Measurements from ENCODE around the gene RPS6KA2. TPM values are rescaled to one million over a fixed set of nuclear protein-coding genes. Genes with fewer than 3 reads are reported as not detected.

Gene RPS6KA2
- polyA plus RNA-seq, 1 donor = 12.5 TPM

DNA sequence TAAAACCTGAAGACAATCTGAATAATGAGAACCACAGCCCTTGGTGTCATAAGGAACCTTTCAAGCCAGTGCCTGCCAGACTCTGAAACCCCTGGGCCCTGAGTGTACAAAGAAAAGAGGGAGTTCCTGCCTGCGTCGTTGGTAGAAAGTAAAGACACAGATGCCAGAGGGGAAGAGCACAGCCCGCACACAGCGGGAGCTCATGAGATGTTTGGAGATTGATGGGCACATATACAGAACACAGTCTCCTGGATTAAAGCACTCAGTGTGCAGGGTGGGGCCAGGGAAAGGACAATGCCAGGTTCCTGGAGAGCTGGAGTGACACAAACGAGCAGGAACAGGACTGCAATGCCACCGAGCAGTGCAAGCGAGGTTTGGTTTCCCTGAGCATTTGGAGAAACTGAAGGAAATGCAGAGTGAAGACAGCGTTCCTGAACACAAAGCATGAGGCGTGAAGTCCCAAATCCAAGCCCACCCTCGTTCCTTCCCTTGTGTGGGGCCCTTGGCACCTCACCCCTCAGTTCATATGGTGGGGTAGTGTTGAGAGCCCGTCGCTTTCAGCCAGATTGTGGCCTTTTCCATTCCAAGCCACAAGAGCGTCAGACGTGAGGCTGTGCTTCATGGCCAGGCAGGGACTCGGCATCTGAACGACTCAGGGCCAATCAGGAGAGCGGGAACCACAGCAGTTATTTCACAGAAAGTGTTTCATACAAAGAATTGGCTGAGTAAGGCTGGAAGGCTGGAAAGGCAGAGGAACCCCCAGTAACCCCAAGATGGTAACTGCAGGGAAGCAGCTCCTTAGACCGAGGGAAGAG, 41.0 kb upstream of the RPS6KA2 start:
- Histone ChIP-seq H3K9me3 (ENCODE audit: control insufficient read depth, low read depth, low read length) (peaks cover 2% of the 10 kb centered on the region), H3K27ac (ENCODE audit: low read length) (no peak overlapping the region), H3K4me1 (ENCODE audit: control insufficient read depth, insufficient read depth, low read length) (no peaks in the 10 kb centered on the region), H3K27me3 (ENCODE audit: control insufficient read depth, insufficient read depth, low read length) (peaks cover 29% of the 10 kb centered on the region), H3K4me3 (ENCODE audit: low read length) (no peak overlapping the region), H3K36me3 (ENCODE audit: control insufficient read depth, insufficient read depth, low read length) (no peaks in the 10 kb centered on the region)
- WGBS (ENCODE audit: insufficient coverage, low lambda C conversion rate) = no CpG with 5 or more reads among the region's 18 CpGs
- DNase-seq = no peak

DNA sequence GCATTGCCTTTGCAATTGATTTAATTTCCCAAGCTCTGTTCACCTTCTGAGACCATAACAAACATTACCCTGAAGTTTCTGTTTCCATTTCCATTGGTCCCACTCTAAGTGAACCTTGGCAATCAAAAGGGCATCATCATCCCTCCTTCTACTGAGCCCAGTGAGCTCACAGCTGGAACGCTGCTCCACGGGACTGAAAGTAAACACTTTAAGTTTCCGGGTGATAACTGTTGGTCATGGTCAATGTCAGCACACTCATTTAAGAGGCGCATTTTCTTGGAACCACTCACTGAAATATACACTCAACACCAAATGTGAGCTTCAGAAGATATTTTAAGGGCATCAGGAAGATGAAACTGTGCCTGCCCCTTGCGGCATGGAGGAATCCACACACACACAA, 37.1 kb upstream of the RPS6KA2 start:
- Histone ChIP-seq H3K36me3 (ENCODE audit: control insufficient read depth, insufficient read depth, low read length) (no peaks in the 10 kb centered on the region), H3K27me3 (ENCODE audit: control insufficient read depth, insufficient read depth, low read length) (peaks cover 8% of the 10 kb centered on the region), H3K4me1 (ENCODE audit: control insufficient read depth, insufficient read depth, low read length) (no peaks in the 10 kb centered on the region), H3K9me3 (ENCODE audit: control insufficient read depth, low read depth, low read length) (no peaks in the 10 kb centered on the region), H3K4me3 (ENCODE audit: low read length) (no peak overlapping the region), H3K27ac (ENCODE audit: low read length) (no peak overlapping the region)
- peak in 1 of 2 donors; percentile 21 for DNase-seq
- no CpG with 5 or more reads among the region's 5 CpGs for WGBS (ENCODE audit: insufficient coverage, low lambda C conversion rate)

DNA sequence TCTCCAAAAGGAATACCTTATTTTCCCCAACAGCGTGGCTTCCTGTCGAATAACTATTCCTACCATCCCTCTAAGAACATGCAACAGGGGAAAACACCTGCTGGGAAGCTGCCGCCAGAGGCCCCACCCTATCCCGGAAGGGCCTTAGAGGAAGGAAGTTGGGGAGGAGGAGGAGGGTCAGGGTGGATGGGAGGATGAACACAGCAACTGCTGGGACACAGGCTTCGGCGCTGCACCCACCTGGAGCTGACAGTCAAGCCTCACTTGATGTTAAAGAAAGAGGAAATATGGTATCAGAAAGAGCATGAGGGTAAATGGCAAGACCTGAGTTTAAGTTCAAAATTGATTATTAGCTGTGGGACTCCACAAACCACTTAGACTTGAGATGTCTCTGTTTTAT, 36.5 kb upstream of the RPS6KA2 start:
- no peaks in the 10 kb centered on the region for H3K4me1 ChIP-seq (ENCODE audit: control insufficient read depth, insufficient read depth, low read length)
- no peak overlapping the region for H3K4me3 ChIP-seq (ENCODE audit: low read length)
- H3K36me3 ChIP-seq (ENCODE audit: control insufficient read depth, insufficient read depth, low read length) = no peaks in the 10 kb centered on the region
- no peak overlapping the region for H3K27ac ChIP-seq (ENCODE audit: low read length)
- H3K27me3 ChIP-seq (ENCODE audit: control insufficient read depth, insufficient read depth, low read length) = peaks cover 8% of the 10 kb centered on the region
- DNase-seq = no peak
- no CpG with 5 or more reads among the region's 6 CpGs for WGBS (ENCODE audit: insufficient coverage, low lambda C conversion rate)
- no peaks in the 10 kb centered on the region for H3K9me3 ChIP-seq (ENCODE audit: control insufficient read depth, low read depth, low read length)

DNA sequence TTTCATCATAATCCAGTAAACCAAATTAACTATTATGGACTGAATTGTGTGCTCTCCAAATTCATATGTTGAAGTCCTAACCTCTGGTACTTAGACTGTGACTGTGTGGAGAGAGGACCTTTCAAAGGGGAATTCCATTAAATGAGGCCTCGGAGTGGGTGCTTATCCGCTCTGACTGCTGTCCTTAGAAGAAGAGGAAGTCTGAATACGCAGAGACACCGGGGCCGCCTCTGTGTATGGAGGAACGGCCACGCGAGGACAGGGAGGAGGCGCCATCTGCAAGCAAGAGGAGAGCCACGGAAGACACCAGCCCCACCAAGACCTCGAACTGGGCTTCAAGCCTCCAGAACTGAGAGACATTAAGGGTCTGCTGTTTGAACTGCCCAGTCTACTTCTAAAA, 35.6 kb upstream of the RPS6KA2 start:
- H3K27me3 ChIP-seq (ENCODE audit: control insufficient read depth, insufficient read depth, low read length) = peaks cover 2% of the 10 kb centered on the region
- H3K27ac ChIP-seq (ENCODE audit: low read length) = no peak overlapping the region
- no peak for DNase-seq
- H3K36me3 ChIP-seq (ENCODE audit: control insufficient read depth, insufficient read depth, low read length) = no peaks in the 10 kb centered on the region
- no peak overlapping the region for H3K4me3 ChIP-seq (ENCODE audit: low read length)
- no peaks in the 10 kb centered on the region for H3K4me1 ChIP-seq (ENCODE audit: control insufficient read depth, insufficient read depth, low read length)
- WGBS (ENCODE audit: insufficient coverage, low lambda C conversion rate) = no CpG with 5 or more reads among the region's 11 CpGs
- H3K9me3 ChIP-seq (ENCODE audit: control insufficient read depth, low read depth, low read length) = no peaks in the 10 kb centered on the region

DNA sequence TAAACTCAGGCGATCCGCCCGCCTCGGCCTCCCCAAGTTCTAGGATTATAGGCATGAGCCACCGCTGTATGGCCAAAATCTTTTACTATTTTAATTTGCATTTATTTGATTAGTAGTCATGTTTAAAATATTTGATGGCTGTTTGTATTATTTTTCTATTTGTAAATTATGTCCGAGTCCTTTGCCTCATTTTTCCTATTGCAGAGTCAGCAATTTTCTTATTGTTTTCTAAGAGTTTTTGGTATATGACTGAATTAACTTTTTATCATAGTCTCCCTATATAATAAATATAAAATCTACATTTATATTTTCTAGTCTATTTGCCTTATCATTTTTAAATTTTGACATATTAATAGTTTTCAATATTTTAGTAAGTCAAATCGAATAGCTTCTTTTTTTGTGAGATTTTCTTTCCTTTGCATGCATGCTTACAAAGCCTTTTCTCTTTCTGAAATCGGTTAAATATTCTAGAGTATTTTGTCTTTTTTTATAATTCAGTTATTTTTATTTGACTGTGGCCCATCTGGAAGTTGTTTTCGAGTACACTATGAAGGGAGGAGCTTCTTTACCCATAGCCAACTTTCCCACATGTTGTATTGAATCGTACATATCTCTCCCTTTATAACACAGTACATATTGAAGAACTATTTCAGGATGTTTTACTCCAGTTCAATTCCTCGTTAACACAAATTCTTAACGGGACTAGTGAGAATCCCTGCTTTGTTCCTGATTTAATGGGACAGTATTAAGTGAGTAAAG, 34.5 kb upstream of the RPS6KA2 start:
- H3K36me3 ChIP-seq (ENCODE audit: control insufficient read depth, insufficient read depth, low read length) = no peaks in the 10 kb centered on the region

DNA sequence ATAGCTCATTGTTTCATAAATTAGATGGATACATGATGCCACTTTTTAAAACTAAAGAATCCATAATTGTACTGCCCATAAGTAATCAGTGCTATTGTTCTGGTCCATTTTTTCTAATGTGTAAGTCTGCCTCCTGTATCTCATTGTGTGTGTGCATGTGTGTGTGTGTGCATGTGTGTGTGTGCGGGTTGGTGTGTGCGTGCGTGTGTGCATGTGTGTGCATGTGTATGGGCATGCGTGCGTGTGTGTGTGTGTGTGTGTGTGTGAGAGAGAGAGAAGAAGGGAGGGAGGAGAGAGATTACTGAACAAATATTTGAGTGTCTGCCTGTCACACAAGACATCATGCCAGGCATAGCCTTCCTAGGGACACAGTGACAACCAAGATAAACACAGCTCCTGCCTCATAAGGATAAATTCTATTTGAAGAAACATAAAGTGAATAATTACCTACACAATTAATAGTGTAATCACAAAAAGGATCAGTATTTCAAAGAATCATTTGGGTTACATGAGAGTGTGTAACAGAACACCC, 33.2 kb upstream of the RPS6KA2 start:
- Histone ChIP-seq H3K36me3 (ENCODE audit: control insufficient read depth, insufficient read depth, low read length) (no peaks in the 10 kb centered on the region), H3K4me3 (ENCODE audit: low read length) (no peak overlapping the region), H3K4me1 (ENCODE audit: control insufficient read depth, insufficient read depth, low read length) (peaks cover 13% of the 10 kb centered on the region), H3K27ac (ENCODE audit: low read length) (no peak overlapping the region), H3K9me3 (ENCODE audit: control insufficient read depth, low read depth, low read length) (no peaks in the 10 kb centered on the region), H3K27me3 (ENCODE audit: control insufficient read depth, insufficient read depth, low read length) (peaks cover 18% of the 10 kb centered on the region)
- WGBS (ENCODE audit: insufficient coverage, low lambda C conversion rate) = no CpG with 5 or more reads among the region's 5 CpGs
- DNase-seq = peak in 1 of 2 donors; percentile 10

More for the DNA sequence above, 34.5 kb upstream of the RPS6KA2 start:
- Histone ChIP-seq H3K27ac (ENCODE audit: low read length) (no peak overlapping the region), H3K4me1 (ENCODE audit: control insufficient read depth, insufficient read depth, low read length) (peaks cover 6% of the 10 kb centered on the region), H3K9me3 (ENCODE audit: control insufficient read depth, low read depth, low read length) (no peaks in the 10 kb centered on the region), H3K27me3 (ENCODE audit: control insufficient read depth, insufficient read depth, low read length) (peaks cover 12% of the 10 kb centered on the region), H3K4me3 (ENCODE audit: low read length) (no peak overlapping the region)
- DNase-seq = no peak
- 90% methylated on average over 4 of the region's 12 CpGs for WGBS (ENCODE audit: insufficient coverage, low lambda C conversion rate)

DNA sequence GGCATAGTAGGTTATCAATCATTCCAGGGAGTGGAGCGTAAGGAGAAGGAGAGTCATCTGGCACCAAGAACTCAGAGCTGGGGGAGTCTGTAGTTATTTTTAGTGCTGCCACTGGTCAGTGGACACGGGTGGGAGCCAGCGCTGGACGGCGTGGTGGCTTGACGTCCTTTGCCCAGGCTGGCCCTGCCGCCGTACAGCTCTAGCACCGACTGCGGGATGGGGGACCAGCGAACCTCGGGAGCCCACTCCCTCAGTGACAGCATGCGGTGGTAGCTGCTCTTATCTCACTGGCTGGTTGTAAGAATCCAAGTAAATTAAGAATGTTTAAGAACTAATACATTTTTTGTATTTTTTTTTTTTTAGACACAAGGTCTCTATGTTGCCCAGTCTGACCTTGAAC, 32.5 kb upstream of the RPS6KA2 start:
- Histone ChIP-seq H3K4me3 (ENCODE audit: low read length) (no peak overlapping the region), H3K36me3 (ENCODE audit: control insufficient read depth, insufficient read depth, low read length) (no peaks in the 10 kb centered on the region), H3K4me1 (ENCODE audit: control insufficient read depth, insufficient read depth, low read length) (peaks cover 13% of the 10 kb centered on the region), H3K27ac (ENCODE audit: low read length) (no peak overlapping the region), H3K27me3 (ENCODE audit: control insufficient read depth, insufficient read depth, low read length) (peaks cover 18% of the 10 kb centered on the region), H3K9me3 (ENCODE audit: control insufficient read depth, low read depth, low read length) (no peaks in the 10 kb centered on the region)
- no CpG with 5 or more reads among the region's 13 CpGs for WGBS (ENCODE audit: insufficient coverage, low lambda C conversion rate)
- DNase-seq = no peak

DNA sequence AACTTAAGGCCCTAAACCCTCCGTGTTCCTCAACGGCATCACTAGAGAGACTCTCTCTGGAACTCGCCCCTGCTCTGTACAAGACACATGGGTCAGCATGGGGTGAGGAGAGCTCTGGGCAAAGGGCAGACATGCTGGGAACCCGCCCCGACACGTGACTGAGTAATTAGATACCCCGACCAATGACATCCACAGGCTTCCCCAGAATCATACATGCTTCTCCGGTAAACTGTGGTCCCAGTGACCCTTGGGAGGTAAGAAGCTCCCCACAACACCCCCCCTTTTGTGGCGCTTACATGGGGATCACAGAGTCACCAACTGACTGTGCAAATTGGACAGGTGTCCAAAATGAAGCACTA, 31.7 kb upstream of the RPS6KA2 start:
- Histone ChIP-seq H3K9me3 (ENCODE audit: control insufficient read depth, low read depth, low read length) (no peaks in the 10 kb centered on the region), H3K36me3 (ENCODE audit: control insufficient read depth, insufficient read depth, low read length) (no peaks in the 10 kb centered on the region), H3K4me3 (ENCODE audit: low read length) (no peak overlapping the region), H3K27ac (ENCODE audit: low read length) (no peak overlapping the region), H3K4me1 (ENCODE audit: control insufficient read depth, insufficient read depth, low read length) (peaks cover 13% of the 10 kb centered on the region), H3K27me3 (ENCODE audit: control insufficient read depth, insufficient read depth, low read length) (peaks cover 18% of the 10 kb centered on the region)
- WGBS (ENCODE audit: insufficient coverage, low lambda C conversion rate) = no CpG with 5 or more reads among the region's 9 CpGs
- peak in 1 of 2 donors; percentile 22 for DNase-seq

- Histone ChIP-seq H3K9me3 (ENCODE audit: control insufficient read depth, low read depth, low read length) (no peaks in the 10 kb centered on the region), H3K36me3 (ENCODE audit: control insufficient read depth, insufficient read depth, low read length) (no peaks in the 10 kb centered on the region), H3K27ac (ENCODE audit: low read length) (no peak overlapping the region), H3K4me3 (ENCODE audit: low read length) (no peak overlapping the region), H3K4me1 (ENCODE audit: control insufficient read depth, insufficient read depth, low read length) (peaks cover 13% of the 10 kb centered on the region), H3K27me3 (ENCODE audit: control insufficient read depth, insufficient read depth, low read length) (peaks cover 18% of the 10 kb centered on the region)
- WGBS (ENCODE audit: insufficient coverage, low lambda C conversion rate) = no CpG with 5 or more reads among the region's 19 CpGs
- no peak for DNase-seq
These were observed 31.2 kb upstream of the RPS6KA2 start for GRCh38 chr6:166658115-166658791.

DNA sequence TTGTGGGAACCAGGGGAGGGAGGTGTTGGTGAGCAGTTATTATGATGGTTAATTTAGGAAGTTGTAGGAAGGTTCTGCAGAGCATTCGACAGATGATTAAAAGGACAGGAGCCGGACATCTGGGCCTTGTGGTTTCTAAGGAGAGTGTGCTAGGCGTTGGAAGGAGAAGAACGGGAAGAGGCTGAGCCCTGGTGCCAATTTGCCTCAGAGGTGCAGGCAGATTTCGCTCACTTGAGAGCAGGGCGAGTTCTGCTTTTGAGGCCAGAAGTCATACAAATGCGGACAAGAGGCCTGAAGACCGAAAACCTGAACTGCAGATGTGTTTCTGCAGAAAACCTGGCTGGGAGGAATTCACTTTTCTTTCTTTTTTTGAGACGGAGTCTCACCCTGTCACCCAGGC, 30.5 kb upstream of the RPS6KA2 start:
- Histone ChIP-seq H3K9me3 (ENCODE audit: control insufficient read depth, low read depth, low read length) (no peaks in the 10 kb centered on the region), H3K27ac (ENCODE audit: low read length) (no peak overlapping the region), H3K36me3 (ENCODE audit: control insufficient read depth, insufficient read depth, low read length) (no peaks in the 10 kb centered on the region), H3K4me3 (ENCODE audit: low read length) (no peak overlapping the region), H3K27me3 (ENCODE audit: control insufficient read depth, insufficient read depth, low read length) (peaks cover 21% of the 10 kb centered on the region), H3K4me1 (ENCODE audit: control insufficient read depth, insufficient read depth, low read length) (peaks cover 13% of the 10 kb centered on the region)
- no peak for DNase-seq
- WGBS (ENCODE audit: insufficient coverage, low lambda C conversion rate) = 87% methylated on average over 2 of the region's 9 CpGs
